Gastroesophageal sphincter (tissue), 3 donors: ENCODE results near the gene ZNF219.
A peak's percentile ranks its signal among the peaks of the same experiment; 100 is the strongest.

ENCODE experiments used
- CTCF ChIP-seq, 4 experiments: fragments of 200-600 bp in 2 of 4; fragments of 450-650 bp in 2 of 4; sonication (generic) in 1 of 4; IDR thresholded peaks; one replicate each; pipeline ENCODE4 v1.5.1; 2017 to 2019; ENCODE audit warnings: antibody characterized with exemption in 4 of 4, mild to moderate bottlenecking in 2 of 4, moderate library complexity in 2 of 4
- POLR2A ChIP-seq, 2 donors: fragments of 450-650 bp; IDR thresholded peaks; one replicate each; pipeline ENCODE4 v1.6.1; 2017; ENCODE audit warnings: antibody characterized with exemption in 2 of 2, mild to moderate bottlenecking in 2 of 2, moderate library complexity in 1 of 2
- POLR2AphosphoS5 ChIP-seq: sonication (generic); formaldehyde crosslinking; IDR thresholded peaks from one replicate; pipeline ENCODE4 v1.6.1; 2017; ENCODE audit warnings: antibody characterized with exemption

- TF ChIP-seq POLR2AphosphoS5 (no peak), CTCF (IDR thresholded peaks at IDR 0.05) (no peak), POLR2A (IDR thresholded peaks at IDR 0.05) (peak; percentile 38 to 44)
These were observed 28.3 kb downstream of the ZNF219 start, which contains the start of gene ARHGEF40 for GRCh38 chr14:21070083-21070609.
